ENCODE results near the gene DCXR.

The DCXR gene

DNA sequence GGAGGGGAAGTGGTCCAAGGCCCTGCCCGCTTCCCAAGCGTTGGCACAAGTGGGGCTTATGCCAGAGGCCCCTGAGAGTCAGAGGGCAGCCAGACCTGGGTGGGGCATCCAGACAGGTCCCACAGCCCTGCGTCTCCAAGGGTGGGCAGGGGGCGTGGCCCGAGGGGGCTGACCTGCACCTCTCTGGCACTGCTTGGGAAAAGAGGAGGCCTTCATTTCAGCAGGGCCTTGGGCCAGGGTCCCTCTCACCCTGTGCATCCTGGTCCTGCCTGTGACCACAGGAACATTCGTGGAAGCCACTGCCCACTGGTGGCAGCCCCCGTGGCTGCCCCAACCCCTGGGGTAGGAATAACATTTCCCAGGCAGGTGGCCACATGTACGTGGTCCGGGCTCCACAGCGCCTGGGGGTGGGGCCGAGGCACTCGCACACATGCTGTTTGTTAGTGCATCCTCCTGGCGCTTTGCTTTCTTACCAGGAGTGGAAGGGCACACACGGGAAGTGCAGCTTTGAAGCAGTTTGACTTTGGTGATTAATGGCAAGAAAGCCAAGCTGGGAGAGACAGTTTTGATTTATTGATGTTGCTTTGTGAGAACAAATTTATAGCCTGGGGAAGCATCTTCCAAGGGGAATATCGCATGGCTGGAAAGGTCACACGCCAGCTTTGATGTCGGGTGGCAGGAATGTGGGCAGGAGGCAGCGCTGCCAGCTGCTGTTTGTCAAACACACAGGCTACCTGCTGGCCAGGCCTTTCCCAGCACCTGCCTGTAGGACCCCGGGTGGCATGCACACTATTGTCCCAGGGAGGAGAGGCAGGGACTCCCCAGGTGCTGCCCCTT is 19.1 kb downstream of the DCXR start:
- no peaks in the 10 kb centered on the region for H3K27me3 Mint-ChIP-seq
- no peak overlapping the region for H3K27ac Mint-ChIP-seq
- peaks cover 5% of the 10 kb centered on the region for H3K36me3 Mint-ChIP-seq
- H3K4me1 Mint-ChIP-seq, result peaks cover 26% of the 10 kb centered on the region
- H3K9me3 Mint-ChIP-seq, result no peaks in the 10 kb centered on the region
- no peak overlapping the region for H3K4me3 Mint-ChIP-seq
- no peak for ATAC-seq

DNA sequence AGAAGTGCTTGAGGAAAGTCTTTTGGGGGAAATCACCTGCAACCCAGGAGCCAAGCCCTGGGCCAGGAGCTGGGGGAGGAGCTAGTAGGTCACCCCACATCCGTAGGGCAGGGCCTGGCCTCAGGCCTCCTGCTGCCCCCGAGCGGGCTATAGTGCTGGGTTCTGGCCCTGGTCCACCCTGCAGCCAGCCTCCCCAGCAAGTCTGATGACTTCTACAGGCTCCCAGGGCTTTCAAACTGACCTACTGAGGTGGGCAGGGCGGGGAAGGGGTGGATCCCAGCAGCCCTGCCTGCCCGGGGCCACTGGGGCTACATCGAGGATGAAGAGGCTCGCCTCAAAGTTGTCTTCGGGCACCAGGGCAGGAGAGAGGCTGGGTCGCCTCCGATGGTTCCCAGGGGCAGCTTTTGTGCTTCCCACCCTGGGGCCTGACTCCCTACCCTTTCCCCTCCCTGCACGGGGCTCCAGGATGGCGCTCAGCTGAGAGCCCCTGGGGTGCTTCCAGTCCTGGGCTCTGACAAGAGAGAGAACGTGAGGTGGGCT is 19.8 kb downstream of the DCXR start:
- H3K4me1 Mint-ChIP-seq, result peaks cover 26% of the 10 kb centered on the region
- H3K27me3 Mint-ChIP-seq, result no peaks in the 10 kb centered on the region
- no peaks in the 10 kb centered on the region for H3K9me3 Mint-ChIP-seq
- H3K36me3 Mint-ChIP-seq, result peaks cover 5% of the 10 kb centered on the region
- no peak overlapping the region for H3K4me3 Mint-ChIP-seq
- no peak for ATAC-seq
- H3K27ac Mint-ChIP-seq, result no peak overlapping the region

DNA sequence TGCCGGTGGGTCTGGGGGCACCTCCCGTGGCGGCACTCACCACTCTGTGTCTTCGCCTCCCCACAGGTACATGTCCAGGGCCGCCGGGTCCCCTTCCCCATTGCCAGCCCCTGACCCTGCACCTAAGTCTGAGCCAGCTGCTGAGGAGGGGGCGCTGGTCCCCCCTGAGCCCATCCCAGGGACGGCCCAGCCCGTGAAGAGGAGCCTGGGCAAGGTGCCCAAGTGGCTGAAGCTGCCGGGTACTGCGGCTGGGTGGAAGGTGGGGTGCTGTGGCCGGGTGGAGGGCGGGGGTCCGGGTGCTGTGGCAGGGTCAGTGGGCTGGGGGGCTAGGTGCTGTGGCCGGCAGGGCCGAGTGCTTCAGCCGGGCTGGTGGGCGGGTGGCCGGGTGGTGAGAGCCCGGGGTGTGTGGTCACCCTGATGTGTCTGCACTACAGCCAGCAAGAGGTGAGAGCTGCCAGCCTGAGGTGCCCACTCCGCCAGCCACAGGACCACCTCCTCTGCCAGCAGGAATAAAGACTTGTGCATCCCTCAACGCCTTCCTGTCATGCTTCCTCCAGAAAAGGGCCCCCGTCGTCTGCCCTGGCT is 20.5 kb downstream of the DCXR start:
- no peaks in the 10 kb centered on the region for H3K27me3 Mint-ChIP-seq
- no peak for ATAC-seq
- H3K4me3 Mint-ChIP-seq, result no peak overlapping the region
- H3K27ac Mint-ChIP-seq, result no peak overlapping the region
- peaks cover 5% of the 10 kb centered on the region for H3K36me3 Mint-ChIP-seq
- no peaks in the 10 kb centered on the region for H3K9me3 Mint-ChIP-seq
- peaks cover 21% of the 10 kb centered on the region for H3K4me1 Mint-ChIP-seq

- H3K4me3 Mint-ChIP-seq, result no peak overlapping the region
Measured at GRCh38 chr17:82016061-82016874, 21.2 kb downstream of the DCXR start.

DNA sequence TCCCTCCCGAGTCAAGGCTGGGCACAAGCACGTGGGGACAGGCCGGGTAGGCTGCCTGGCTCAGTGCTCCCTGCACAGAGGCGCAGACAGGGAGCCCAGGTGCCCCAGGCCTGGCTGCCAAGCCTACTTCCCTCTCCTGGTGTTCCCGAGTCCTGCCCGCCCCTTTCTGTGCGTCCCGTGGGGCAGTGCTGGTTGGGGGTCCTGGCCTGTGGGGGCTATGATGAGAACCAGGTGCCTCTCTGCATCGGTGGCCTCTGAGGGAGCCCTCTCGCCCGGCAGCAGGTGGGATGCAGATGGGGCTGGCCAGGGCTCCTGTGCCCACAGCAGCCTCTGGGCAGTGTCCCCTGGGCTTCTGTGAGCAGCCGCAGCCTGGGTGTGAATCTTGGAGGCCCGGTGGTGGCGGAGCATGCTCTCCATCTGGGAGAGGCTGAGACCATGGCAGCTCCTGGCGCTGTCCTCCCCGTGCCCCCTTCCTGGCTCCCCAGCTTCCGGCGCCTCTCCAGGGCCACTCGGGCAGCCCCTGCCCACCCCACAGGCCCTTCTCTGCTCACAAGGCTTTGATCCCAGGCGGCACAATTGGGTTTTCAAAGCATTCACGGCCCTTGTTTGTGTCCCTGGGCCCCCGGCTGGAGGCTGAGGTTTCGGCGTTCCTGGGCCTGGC is 22.1 kb downstream of the DCXR start:
- Mint-ChIP-seq H3K4me3 (no peak overlapping the region), H3K4me1 (peaks cover 6% of the 10 kb centered on the region), H3K27ac (no peak overlapping the region), H3K36me3 (peaks cover 5% of the 10 kb centered on the region), H3K9me3 (no peaks in the 10 kb centered on the region), H3K27me3 (no peaks in the 10 kb centered on the region)
- ATAC-seq, result no peak

More at GRCh38 chr17:82016061-82016874, 21.2 kb downstream of the DCXR start:
- no peak overlapping the region for H3K27ac Mint-ChIP-seq
- peaks cover 5% of the 10 kb centered on the region for H3K36me3 Mint-ChIP-seq
- no peaks in the 10 kb centered on the region for H3K27me3 Mint-ChIP-seq
- no peak for ATAC-seq
- no peaks in the 10 kb centered on the region for H3K9me3 Mint-ChIP-seq
- H3K4me1 Mint-ChIP-seq, result peaks cover 14% of the 10 kb centered on the region

DNA sequence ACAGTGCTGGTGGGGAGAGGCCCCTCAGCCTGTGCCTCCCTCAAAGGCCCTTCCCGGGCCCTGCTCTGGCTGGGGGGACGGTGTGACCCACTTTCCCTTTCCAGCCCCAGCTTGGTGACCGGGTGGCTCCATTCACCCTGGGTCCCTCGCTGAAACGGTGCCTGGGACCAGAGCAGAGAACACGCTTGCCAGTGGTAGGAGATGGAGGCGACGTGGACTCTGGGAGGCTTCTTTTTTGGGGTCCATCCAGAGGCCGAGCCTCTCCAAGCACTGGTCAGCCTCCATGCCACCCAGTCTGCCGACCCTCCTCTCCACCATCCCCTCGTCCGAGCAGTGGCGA is 22.6 kb downstream of the DCXR start:
- H3K27ac Mint-ChIP-seq, result no peak overlapping the region

DNA sequence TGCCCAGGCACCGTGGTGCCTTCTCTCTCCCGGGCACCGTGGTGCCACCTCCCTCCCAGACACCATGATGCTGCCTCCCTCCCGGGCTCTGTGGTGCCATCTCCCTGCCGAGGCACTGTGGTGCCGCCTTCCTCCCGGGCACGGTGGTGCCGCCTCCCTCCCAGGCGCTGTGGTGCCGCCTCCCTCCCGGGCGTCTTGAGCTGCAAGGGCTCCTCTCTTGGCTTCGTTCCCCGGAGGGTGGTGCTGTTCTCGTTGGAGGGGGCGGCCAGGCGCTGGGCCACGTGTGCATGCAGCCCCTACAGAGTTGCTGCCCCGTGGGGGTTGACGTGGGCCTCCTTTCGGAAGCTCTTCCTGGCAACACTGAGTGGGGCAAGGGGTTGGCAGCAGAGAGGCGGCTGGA is 23.1 kb downstream of the DCXR start:
- H3K27ac Mint-ChIP-seq, result no peak overlapping the region
- H3K9me3 Mint-ChIP-seq, result no peaks in the 10 kb centered on the region
- H3K4me1 Mint-ChIP-seq, result no peaks in the 10 kb centered on the region
- no peak for ATAC-seq
- no peaks in the 10 kb centered on the region for H3K27me3 Mint-ChIP-seq
- no peak overlapping the region for H3K4me3 Mint-ChIP-seq
- peaks cover 7% of the 10 kb centered on the region for H3K36me3 Mint-ChIP-seq

More for the DNA sequence above, 22.6 kb downstream of the DCXR start:
- no peaks in the 10 kb centered on the region for H3K9me3 Mint-ChIP-seq
- ATAC-seq, result no peak
- no peak overlapping the region for H3K4me3 Mint-ChIP-seq
- H3K4me1 Mint-ChIP-seq, result peaks cover under 1% of the 10 kb centered on the region
- peaks cover 5% of the 10 kb centered on the region for H3K36me3 Mint-ChIP-seq
- no peaks in the 10 kb centered on the region for H3K27me3 Mint-ChIP-seq

GRCh38 chr17:82013772-82014321 is 23.6 kb downstream of the DCXR start:
- Mint-ChIP-seq H3K4me3 (no peak overlapping the region), H3K4me1 (no peaks in the 10 kb centered on the region), H3K27ac (no peak overlapping the region), H3K9me3 (no peaks in the 10 kb centered on the region), H3K36me3 (peaks cover 6% of the 10 kb centered on the region), H3K27me3 (no peaks in the 10 kb centered on the region)
- no peak for ATAC-seq

- Mint-ChIP-seq H3K36me3 (peaks cover 4% of the 10 kb centered on the region), H3K4me3 (no peak overlapping the region), H3K27ac (no peak overlapping the region), H3K27me3 (no peaks in the 10 kb centered on the region), H3K9me3 (no peaks in the 10 kb centered on the region), H3K4me1 (no peaks in the 10 kb centered on the region)
- ATAC-seq, result no peak
Measured at GRCh38 chr17:82013341-82013740, 24.2 kb downstream of the DCXR start.

DNA sequence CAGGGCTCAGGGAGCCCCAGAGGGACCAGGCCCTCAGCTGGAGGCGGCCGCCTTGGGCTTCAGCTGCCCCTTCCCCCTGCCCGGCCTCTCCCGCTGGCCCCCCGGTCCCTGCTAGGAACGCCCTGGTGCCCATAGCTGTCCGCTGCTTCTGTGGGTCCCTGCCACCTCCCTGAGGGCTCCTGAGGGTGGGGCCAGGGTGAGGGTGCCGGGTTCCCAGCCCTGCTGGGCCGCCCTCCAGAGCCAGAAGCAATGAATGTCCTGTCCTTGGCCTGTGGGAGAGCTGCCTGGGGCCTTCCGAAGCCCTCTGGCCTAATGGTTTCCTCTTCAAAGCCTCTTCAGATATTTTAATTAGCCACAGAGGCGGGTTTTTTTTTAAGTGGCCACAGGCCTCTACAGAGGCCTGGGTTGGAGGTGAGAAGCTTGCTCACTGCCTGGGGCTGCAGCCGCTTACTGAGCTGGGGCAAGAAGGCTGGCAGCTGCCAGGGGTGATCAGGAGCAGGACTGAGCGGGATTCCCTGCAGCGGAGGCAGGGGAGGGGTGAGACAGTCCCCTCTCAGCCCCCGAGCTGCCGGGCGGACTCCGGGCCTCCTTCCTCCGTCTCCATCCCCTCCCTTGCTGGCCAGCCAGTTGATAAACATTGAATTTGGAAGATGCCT is 24.7 kb downstream of the DCXR start:
- no peaks in the 10 kb centered on the region for H3K9me3 Mint-ChIP-seq
- H3K27ac Mint-ChIP-seq, result no peak overlapping the region
- H3K4me1 Mint-ChIP-seq, result no peaks in the 10 kb centered on the region
- H3K27me3 Mint-ChIP-seq, result no peaks in the 10 kb centered on the region
- H3K4me3 Mint-ChIP-seq, result no peak overlapping the region
- peaks cover 4% of the 10 kb centered on the region for H3K36me3 Mint-ChIP-seq
- no peak for ATAC-seq

GRCh38 chr17:82012261-82012639 is 25.2 kb downstream of the DCXR start:
- Mint-ChIP-seq H3K4me1 (no peaks in the 10 kb centered on the region), H3K36me3 (peaks cover 4% of the 10 kb centered on the region), H3K27ac (no peak overlapping the region), H3K27me3 (no peaks in the 10 kb centered on the region), H3K4me3 (no peak overlapping the region), H3K9me3 (no peaks in the 10 kb centered on the region)
- no peak for ATAC-seq

- Mint-ChIP-seq H3K4me3 (no peak overlapping the region), H3K4me1 (no peaks in the 10 kb centered on the region), H3K36me3 (peaks cover 4% of the 10 kb centered on the region), H3K9me3 (no peaks in the 10 kb centered on the region), H3K27me3 (no peaks in the 10 kb centered on the region), H3K27ac (no peak overlapping the region)
- no peak for ATAC-seq
Measured at GRCh38 chr17:82011617-82012187, 25.8 kb downstream of the DCXR start.

DNA sequence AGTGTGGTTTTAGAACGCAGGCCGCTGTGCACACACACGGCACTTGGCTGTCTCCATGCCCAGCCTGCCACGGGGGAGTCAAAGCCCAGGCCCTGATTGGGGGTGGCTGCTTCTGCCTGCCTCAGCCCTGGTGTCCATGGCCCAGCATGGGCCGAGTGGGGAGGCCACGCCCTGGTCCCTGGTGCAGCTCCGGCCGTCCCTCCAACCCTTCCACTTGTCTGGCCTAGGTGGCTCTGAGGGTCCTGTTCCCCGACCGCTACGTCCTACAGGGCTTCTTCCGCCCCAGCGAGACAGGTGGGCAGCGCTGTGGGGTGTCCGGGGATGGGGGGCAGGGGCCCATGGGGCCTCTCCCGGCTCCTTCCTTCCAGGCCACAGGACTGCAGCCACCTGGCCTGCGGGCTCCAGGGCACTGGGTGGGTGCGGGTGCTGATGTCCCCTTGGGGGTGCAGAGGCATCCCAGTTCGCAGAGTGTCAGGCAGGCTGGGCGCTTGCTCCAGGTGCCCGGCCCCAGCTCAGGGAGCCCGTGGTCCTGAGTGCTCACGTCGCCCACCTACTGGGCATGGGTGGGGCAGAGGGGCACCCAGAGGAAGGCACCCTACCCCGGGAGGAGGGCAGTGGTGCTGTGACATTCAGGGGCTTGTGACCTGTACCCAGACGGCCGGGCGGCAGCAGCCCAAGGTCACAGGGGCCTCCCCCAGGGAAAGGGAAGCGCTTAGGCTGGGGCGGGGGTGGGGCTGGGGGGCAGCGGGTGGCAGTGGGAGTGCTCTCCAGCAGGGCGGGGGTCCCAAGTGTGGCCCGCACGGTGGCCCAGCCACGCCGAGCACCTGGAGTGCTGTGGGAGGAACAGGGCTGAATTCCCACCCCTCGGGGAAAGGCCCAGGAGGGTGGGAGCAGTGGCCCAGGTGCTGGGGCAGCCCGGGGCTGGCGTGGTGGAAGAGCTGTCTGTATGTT is 26.6 kb downstream of the DCXR start:
- H3K4me1 Mint-ChIP-seq, result no peaks in the 10 kb centered on the region
- H3K27me3 Mint-ChIP-seq, result no peaks in the 10 kb centered on the region
- H3K27ac Mint-ChIP-seq, result no peak overlapping the region
- H3K4me3 Mint-ChIP-seq, result no peak overlapping the region
- H3K36me3 Mint-ChIP-seq, result peaks cover 4% of the 10 kb centered on the region
- no peaks in the 10 kb centered on the region for H3K9me3 Mint-ChIP-seq
- ATAC-seq, result no peak
